BJ (cell line): Measurements from ENCODE around the gene RUFY3. TPM values are rescaled to one million over a fixed set of nuclear protein-coding genes. Genes with fewer than 3 reads are reported as not detected.
A peak's percentile ranks its signal among the peaks of the same experiment; 100 is the strongest.

ENCODE experiments used
- CTCF ChIA-PET: fragments of 350-600 bp; formaldehyde crosslinking; extraction: SDS; loops from one replicate; lab custom pipeline; 2021; ENCODE audit warnings: antibody characterized with exemption, inconsistent platforms; lab: Yijun Ruan, JAX
- POLR2A ChIA-PET: fragments of 300-600 bp; sonication (Branson Sonifier 250); formaldehyde crosslinking; extraction: SDS; loops from one replicate; lab custom pipeline; 2021; ENCODE audit warnings: antibody characterized with exemption; lab: Charles Lee
- DNase-seq: peaks from one replicate; pipeline ENCODE4 v3.0.0-alpha.2; 2011; ENCODE audit warnings: low read depth
- H3K27me3 ChIP-seq: 2 replicates; pipeline ENCODE4 v1.6.0; 2011; ENCODE audit warnings: low read length; ENCODE audit not compliant: control insufficient read depth, insufficient read depth
- H3K36me3 ChIP-seq: 2 replicates; pipeline ENCODE4 v1.5.1; 2011; ENCODE audit warnings: low read length; ENCODE audit not compliant: control insufficient read depth, insufficient read depth
- H3K4me3 ChIP-seq: 2 replicates; pipeline ENCODE4 v1.5.1; 2011; ENCODE audit warnings: low read depth, mild to moderate bottlenecking, control low read depth, low read length
- polyA plus RNA-seq: library from polyadenylated mRNA; depleted of rRNA; stranded (reverse); fragments of >200 nt; gene quantifications from 2 replicates; pipeline ENCODE4 v1.2.3, GENCODE V29; 2011
- TF ChIP-seq, protein P1 (sequence below): IDR thresholded peaks from 2 replicates; pipeline ENCODE4 v1.5.1; 2011; ENCODE audit warnings: low read depth, mild to moderate bottlenecking, control low read depth, inconsistent platforms, low read length, moderate library complexity; ENCODE audit not compliant: insufficient read depth

Gene RUFY3
- polyA plus RNA-seq, 1 experiment: 22.8 TPM

DNA sequence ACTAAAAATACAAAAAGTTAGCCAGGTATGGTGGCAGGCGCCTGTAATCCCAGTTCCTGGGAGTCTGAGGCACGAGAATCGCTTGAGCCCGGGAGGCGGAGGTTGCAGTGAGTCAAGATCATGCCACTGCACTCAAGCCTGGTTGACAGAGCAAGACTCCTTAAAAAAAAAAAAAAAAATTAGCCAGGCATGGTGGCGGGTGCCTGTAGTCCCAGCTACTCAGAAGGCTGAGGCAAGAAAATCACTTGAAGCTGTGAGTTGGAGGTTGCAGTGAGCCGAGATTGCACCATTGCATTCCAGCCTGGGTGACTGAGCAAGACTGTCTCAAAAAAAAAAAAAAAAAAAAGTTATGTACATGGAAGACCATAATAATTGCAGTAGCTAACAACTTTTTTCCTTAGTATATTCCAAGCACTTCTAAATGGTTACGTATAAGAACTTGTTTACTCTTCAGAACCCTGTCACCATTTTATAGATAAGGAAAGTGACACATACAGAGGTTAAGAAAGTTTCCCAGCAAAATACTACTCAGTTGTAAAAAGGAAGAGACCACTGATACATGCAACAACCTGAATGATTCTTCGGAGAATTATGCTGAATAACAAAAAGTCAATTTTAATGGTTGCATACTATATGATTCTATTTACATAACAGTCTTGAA is 24.5 kb downstream of the RUFY3 start:
- TF ChIP-seq, protein P1, sequence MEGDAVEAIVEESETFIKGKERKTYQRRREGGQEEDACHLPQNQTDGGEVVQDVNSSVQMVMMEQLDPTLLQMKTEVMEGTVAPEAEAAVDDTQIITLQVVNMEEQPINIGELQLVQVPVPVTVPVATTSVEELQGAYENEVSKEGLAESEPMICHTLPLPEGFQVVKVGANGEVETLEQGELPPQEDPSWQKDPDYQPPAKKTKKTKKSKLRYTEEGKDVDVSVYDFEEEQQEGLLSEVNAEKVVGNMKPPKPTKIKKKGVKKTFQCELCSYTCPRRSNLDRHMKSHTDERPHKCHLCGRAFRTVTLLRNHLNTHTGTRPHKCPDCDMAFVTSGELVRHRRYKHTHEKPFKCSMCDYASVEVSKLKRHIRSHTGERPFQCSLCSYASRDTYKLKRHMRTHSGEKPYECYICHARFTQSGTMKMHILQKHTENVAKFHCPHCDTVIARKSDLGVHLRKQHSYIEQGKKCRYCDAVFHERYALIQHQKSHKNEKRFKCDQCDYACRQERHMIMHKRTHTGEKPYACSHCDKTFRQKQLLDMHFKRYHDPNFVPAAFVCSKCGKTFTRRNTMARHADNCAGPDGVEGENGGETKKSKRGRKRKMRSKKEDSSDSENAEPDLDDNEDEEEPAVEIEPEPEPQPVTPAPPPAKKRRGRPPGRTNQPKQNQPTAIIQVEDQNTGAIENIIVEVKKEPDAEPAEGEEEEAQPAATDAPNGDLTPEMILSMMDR: no peak
- peak; percentile 50 for DNase-seq
- no peak overlapping the region for H3K4me3 ChIP-seq
- CTCF ChIA-PET: interaction anchor here (1.0 to 1.4 kb wide), 3 partner anchors 9 to 74 kb away, joined by 4 to 6 read pairs (median 5); no protein-coding TSS in a partner anchor
- H3K36me3 ChIP-seq: no peaks in the 10 kb centered on the region
- POLR2A ChIA-PET: interaction anchor here (0.7 kb wide), 1 partner anchor 11 kb away, joined by 3 read pairs; no protein-coding TSS in a partner anchor
- H3K27me3 ChIP-seq: no peaks in the 10 kb centered on the region

DNA sequence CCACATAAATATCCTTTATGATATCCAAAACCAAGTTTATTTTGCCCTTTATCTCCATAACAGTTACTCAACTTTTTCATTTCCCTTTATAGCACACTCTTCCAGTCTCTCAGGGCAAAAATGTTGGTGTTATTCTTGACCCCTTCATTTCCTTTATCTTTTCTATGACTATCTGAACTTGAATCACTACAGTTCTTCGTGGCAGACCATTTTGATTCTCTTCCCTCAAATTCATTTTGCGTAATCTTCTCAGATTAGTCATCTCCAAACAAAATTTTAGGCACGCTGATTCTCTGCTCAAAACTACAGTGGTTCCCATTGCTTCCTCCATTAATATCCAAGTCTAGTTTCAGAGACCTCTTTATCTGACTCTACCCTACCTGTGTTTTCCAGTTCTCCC is 26.1 kb downstream of the RUFY3 start:
- POLR2A ChIA-PET: no interaction called here
- CTCF ChIA-PET: no interaction called here
- DNase-seq: no peak
- Histone ChIP-seq H3K36me3 (no peaks in the 10 kb centered on the region), H3K4me3 (no peak overlapping the region), H3K27me3 (no peaks in the 10 kb centered on the region)
- TF ChIP-seq, protein P1: no peak

DNA sequence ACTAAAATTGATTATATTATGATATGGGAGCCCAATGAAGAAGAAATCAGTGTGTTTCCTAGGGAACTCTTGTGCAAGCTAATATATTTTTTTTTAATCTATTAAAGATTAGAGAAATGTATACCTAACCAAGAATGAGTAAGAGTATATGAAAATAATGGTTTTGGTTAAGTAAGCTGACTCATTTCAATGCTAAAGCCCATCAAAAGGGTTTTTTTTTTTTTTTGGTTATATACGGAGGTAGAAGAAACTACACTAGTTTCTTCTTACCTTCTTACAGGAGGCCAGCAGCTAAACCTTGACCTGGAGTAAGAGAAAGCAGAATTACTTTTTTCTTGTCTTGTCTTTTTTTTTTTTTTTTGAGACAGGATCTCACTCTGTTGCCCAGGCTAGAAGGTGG is 27.5 kb downstream of the RUFY3 start:
- POLR2A ChIA-PET: no interaction called here
- no peak overlapping the region for H3K4me3 ChIP-seq

DNA sequence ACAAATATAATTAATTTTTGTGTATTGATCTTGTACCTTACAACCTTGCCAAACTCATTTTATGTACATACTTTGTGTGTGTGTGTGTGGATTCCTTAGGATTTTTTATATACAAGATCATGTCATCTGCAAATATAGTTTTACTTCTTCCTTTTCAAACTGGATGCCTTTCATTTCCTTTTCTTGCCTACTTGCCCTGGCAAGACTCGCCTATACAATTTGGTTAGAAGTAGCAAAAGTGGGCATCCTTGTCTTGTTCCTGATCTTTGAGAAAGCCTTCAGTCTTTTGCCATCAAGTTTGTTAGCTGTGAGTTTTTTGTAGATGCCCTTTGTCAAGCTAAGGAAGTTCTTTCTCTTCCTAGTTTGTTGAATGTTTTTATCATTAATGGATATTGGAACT is 30.5 kb downstream of the RUFY3 start:
- Histone ChIP-seq H3K36me3 (no peaks in the 10 kb centered on the region), H3K27me3 (no peaks in the 10 kb centered on the region), H3K4me3 (no peak overlapping the region)
- no peak for DNase-seq
- ChIA-PET CTCF (interaction anchor here (1.5 kb wide), 1 partner anchor 63 kb away, joined by 5 read pairs; the partner anchor contains the start of gene UTP3), POLR2A (no interaction called here)
- TF ChIP-seq, protein P1: no peak

More for the DNA sequence above, 27.5 kb downstream of the RUFY3 start:
- TF ChIP-seq, protein P1: no peak
- H3K36me3 ChIP-seq: no peaks in the 10 kb centered on the region
- no peak for DNase-seq
- no peaks in the 10 kb centered on the region for H3K27me3 ChIP-seq
- CTCF ChIA-PET: interaction anchor here (0.6 to 1.1 kb wide), 4 partner anchors 15 to 97 kb away, joined by 3 to 6 read pairs (median 4); no protein-coding TSS in a partner anchor

DNA sequence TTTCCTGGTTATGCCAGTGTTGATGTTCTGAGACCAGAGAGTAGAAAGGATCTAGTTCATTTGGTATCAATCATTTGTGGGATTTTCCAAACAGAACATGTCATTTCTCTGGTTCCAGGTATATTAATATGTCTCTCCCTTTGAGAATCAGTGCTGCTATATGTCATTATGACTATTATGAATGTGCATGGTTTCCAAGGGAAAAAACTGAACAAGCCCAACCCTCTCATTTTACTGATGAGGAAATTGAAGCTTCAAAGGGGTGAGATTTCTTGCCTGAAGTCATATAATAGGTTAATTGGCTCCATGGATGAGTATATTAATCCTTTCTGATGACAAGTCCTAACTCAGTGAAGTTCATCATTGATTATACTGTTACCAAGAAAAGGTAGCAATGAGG is 31.9 kb downstream of the RUFY3 start:
- TF ChIP-seq, protein P1: no peak
- H3K4me3 ChIP-seq: no peak overlapping the region
- ChIA-PET CTCF (no interaction called here), POLR2A (no interaction called here)
- no peaks in the 10 kb centered on the region for H3K27me3 ChIP-seq
- DNase-seq: no peak
- no peaks in the 10 kb centered on the region for H3K36me3 ChIP-seq
